Activated gamma-delta T cell treated with anti-CD3 and anti-CD28 coated beads, Interleukin-2, amount 50 U/mL, for 16 hours (primary cell): Measurements from ENCODE around the gene IGF2.
A peak's percentile ranks its signal among the peaks of the same experiment; 100 is the strongest.

Experiments used
- DNase-seq: peaks from one replicate; pipeline ENCODE4 v3.0.0-alpha.2; 2020; ENCODE audit warnings: low read depth

The IGF2 gene

GRCh38 chr11:2153581-2154194 is 14.5 kb upstream of the IGF2 start:
- no peak for DNase-seq

- peak; percentile 65 for DNase-seq
Observed at GRCh38 chr11:2151500-2152257, 12.5 kb upstream of the IGF2 start.

DNA sequence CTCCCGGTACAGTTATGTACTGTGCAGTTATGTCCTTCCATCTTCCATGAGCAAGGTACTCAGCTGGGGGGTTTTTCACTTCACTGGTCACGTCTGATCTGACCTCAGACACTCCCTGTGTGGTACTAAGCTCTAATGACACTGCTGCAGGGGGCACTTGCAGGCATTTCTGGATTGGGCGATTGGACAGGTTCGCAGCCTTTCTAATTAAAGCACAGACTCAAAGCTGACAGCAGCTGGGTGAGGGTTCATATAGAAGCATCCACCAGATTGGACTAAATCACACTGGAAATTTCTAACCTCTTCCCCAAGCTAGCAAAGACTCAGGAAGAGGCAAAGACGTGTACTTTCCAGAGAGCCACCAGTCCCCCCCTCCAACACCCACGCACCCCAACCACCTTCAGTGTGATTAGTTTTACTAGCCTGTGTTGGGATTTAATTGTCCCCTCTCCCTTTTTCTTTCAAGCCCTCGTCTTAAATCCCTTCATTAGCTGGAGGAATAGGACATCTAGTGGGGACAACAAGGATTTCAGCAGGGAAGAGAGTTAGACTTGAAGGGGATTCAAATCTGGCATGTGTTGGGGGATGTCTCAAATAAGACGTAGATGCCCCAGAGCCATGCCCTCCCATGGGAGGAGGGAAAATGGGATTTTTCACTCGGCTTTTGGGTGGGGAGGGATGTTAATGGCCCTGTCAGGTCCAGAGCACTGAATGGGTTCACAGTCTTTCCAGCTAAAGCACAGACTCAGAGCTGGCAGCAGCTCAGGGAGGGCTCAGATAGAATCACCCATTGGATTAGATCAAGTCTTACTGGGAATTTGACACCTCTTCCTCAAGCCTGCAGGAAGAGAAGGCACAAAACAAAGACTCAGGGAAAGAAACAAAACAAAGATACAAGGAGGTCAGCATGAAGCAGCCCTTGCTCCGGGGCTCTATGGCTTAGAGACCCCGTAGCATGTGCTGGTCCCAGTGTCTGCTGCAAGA is 11.0 kb upstream of the IGF2 start:
- DNase-seq, result no peak

DNA sequence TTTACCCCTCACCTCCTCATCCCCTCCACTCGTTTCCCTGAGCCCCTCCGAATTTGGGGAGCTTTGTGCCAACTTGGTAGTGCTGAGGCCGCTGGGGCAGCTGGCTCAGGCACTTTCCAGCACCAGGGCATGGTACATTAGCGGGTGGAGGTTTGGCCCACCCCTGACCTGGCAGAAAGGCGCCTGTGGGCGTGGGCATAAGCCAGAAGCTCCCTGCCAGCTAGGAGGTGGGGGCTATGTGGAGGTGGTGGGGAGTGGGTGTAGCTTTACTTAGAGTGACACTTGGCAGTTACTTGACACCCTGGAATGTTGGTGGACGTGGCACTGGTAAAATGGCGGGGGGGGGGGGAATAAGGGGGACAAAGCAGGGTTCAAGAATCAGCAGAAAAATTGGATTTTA is 10.3 kb upstream of the IGF2 start:
- DNase-seq, result no peak

GRCh38 chr11:2148595-2148994 is 9.4 kb upstream of the IGF2 start:
- DNase-seq, result no peak

GRCh38 chr11:2147391-2147790 is 8.2 kb upstream of the IGF2 start:
- no peak for DNase-seq

GRCh38 chr11:2146051-2146450 is 6.9 kb upstream of the IGF2 start:
- no peak for DNase-seq

DNA sequence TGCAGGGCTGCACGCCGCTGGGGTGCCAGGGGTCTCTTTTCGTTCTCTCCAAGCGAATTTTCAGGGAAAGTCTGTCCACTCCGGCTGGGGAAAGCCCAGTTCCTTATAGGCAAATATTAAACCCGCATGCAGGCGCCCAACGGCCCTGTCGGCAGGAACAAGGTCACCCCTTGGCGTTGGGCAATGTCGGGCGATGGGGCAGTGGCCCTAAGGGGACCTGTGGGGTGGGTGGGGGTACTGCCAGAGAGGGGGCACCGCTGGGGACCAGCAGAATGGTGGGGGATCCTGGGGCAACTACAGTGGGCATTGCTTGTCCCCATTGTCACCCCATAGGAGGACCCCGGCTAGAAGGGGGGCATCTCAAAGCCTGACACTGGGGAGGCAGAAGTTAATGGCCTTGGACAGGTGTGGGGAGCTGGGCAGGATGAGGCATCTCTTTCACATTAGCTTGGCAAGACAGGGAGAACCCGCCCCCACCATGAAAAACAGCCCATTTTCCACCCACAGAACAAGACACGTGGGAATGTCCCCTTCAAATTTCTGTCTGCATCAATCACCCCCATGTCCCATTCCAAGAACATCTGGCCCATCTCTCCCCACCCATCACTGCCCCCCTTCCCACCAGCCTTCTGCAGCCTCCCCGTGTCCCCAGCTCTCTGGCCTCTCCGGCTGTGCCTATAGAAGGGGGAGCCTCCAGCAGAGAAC is 5.5 kb upstream of the IGF2 start:
- DNase-seq, result no peak

DNA sequence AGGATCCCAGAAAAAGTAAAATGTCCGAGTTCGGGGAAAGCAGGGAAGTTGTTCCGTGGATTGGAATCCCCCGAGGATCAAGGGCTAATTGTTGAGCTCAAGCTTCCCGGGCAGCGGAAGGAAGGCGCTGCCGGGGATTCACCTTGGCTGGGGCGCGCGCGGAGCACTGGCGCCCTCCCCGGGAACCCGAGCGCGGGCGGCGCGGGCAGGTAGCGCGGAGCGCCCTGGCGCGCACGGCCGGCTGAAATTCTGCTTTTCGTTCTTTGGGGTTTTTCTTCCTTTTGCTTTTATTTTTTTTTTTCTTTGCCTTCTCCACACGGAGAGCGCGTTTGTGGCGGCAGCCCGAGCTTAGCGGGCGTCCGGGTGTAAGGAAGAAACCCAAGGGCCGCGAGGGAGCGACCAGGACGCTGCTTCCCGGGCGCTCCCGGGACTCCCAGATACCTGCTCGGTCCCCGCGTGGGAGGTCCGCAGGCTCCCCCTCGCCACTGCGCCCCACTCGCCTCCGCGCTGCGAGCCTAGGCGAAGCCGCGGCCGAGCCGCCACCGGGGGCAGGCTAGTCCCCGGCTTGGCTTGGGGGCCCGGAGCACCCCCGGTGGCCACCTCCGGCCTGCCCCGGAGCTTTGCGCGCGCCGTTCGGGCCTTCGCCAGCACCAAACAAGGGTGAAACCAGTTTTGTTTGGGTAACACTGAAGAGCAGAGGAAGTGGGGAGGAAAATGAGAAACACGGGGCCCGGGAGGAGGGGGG is 4.8 kb upstream of the IGF2 start:
- no peak for DNase-seq

DNA sequence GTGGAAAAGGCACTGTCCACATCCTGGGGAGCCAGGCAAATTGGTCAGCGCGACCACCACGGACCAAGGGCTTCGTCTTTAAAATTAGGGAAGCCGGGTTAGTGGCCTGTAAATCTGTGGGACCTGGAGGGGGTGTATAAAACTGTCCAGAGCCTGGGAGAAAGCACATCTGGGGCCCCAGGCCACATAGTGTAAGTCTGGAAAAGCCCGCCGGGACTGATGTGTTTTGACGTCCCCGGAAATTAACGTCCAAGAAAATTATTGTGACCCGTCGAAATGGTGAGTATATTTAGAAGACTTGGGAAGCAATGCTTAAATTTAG is 4.2 kb upstream of the IGF2 start:
- DNase-seq, result no peak

GRCh38 chr11:2142762-2143202 is 3.6 kb upstream of the IGF2 start:
- no peak for DNase-seq

- no peak for DNase-seq
Observed at GRCh38 chr11:2142300-2142759, 3.1 kb upstream of the IGF2 start.

DNA sequence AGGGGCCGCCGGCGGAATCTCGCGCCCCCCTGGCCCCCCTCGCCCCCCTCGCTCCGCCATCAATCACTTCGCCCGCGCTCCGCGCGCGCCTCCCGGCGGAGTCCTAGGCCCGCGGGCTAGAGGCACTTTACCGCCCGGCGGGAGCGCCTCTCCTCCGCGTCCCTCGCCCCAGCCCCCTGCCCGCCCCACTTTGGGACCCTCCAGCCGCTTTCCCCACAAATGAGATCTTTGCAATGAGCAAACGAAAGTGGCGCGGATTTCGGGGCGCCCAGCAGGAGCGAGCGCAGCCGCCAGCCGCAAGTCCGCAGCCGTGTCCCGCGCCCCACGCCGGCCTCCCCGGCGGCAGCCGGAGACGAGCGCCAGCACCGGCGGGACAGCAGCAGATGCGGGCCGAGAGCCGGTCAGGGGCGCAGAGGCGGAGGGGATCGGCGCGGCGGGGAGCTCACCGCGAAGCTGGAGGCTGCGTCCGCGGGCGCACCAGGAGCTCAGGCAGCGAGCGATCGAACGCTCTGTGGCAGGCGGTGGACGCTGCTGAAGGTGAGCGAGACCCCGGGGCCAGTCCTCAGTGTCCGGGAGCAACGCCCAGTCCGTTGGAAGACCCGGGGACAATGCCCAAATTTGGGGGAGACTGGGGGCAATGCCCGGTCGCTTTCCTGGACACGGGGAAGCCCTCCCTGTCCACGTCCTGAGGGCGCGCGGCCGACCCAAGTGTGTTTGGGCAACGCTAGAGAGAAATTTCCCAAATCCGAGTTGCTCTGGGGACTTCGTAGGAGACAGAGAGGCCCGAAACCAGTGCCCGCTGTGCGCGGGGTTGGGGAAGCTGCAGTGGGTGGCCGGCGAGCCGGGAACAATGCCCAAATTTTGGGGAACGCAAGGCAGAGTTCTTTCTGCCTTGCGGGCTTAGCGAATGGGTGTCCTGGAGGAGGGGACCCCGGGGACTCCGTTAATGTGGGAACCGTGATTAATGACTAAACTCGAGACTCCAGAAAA is 1.5 kb upstream of the IGF2 start:
- DNase-seq, result no peak

DNA sequence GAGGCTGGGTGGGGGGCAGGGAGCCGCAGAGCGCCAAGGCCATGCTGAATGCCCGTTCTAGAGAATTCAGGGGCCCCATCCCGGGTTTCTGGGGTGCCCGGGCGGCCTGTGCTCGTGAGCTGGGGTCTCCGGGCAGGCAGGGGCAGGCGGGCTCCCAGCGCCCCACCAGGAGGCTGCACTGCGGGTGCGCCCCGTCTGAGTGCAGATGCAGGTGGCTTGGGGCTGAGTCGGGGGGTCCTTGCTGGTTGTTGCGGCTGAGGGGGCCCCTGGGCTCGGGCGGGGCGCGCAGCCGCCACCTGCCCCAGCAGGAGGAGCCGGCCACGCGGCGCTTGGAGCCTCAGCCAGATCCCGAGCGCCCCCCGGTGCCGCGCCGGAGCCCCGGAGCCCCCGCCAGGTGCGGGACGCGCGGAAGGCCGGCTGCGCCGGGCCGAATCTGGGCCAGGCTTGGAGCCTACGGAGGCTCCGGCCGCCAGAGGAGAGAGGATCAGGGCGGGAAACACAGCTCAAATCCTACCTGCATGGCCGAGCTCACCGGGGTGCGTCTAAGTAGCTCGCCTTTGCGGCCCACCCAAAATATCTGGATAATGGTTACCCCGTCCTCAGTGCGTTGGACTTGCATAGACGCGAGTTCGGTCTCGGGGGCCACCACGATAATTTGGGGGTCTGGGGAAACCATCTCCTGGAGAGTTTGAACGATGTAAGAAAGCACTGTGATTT is 590 bp upstream of the IGF2 start:
- no peak for DNase-seq

DNA sequence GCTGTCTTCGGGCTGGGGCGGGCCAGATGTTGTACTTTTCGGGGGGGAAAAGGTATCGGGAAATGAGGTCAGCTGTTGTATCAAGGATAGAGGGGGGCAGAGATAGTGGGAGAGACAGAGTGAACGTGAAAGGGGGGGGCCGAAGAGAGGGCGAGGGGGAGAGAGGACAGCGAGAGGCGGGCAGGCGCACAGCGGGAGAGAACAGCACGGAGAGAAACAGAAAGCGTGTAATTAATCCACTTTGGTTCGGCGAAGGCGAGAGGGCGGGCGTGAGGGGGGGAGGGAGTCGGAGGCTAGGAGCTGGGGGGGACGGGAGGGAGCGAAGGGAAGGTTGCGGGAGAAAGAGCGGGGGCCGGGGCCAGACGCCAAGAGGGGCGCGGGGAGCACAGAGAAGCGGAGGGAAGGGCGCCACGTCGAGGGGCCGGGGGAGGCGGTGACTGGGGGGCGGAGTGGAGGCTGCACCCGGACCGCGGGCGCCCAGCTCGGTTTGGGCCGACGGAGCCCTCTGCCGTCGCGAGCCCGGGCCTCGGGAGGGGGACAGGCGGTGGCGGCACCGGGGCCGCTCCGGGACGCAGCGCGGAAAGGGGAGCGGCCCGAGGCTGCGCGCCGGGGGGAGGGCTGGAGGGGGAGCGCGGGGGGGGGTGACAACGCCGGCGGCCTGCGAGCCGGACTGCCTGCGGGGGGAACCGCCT is 612 bp downstream of the IGF2 start:
- no peak for DNase-seq

- no peak for DNase-seq
Observed at GRCh38 chr11:2138068-2138430, 1.1 kb downstream of the IGF2 start.

DNA sequence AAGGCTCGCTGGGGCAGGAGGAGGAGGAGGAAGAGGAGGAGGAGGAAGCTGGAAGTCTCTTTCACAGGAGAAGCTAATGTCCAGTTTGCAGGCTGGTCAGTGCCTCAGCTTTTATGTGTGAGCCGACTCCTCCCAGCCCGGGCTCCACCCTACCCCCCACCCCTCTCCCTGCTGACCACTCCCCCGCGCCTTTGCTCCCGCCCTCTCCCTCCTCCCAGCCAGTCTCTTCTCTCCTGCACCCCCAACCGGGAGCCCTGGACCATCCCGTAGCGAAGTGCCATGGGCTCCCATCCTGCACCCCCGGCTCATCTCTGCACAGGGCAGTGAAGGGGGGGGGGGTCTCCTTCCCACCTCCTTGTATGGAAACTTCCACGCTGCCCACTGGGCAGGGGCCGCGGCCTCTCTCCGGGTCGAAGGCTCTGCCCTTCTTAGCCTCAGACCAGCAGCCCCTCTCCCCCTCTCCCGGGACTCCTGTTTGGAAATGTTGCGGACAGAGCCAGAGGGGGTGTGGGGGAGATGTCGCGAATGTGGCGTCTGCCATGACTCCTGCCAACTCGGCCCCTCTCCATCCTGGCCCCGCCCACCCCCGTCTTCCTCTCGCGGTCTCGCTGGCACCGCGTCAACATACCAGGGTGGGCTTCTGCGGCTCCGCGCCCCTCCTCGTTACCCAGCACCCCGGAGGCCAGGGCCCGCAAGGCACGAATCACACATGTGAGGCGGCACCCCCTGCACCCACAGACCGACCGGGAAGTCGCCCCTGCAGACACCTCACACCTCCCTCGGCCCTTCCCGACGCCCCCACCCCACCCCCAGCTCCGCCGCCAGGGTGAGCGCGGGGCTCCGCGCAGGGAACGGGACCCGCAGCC is 1.8 kb downstream of the IGF2 start:
- no peak for DNase-seq

- DNase-seq, result no peak
Observed at GRCh38 chr11:2136952-2137201, 2.3 kb downstream of the IGF2 start.
